ENCODE data around the gene ARMH1.
"Not testable (repeated sequence)": the region's sequence is repeated elsewhere in the genome, so short reads cannot be mapped to it uniquely, and the experiment has no call there.

The ARMH1 gene

DNA sequence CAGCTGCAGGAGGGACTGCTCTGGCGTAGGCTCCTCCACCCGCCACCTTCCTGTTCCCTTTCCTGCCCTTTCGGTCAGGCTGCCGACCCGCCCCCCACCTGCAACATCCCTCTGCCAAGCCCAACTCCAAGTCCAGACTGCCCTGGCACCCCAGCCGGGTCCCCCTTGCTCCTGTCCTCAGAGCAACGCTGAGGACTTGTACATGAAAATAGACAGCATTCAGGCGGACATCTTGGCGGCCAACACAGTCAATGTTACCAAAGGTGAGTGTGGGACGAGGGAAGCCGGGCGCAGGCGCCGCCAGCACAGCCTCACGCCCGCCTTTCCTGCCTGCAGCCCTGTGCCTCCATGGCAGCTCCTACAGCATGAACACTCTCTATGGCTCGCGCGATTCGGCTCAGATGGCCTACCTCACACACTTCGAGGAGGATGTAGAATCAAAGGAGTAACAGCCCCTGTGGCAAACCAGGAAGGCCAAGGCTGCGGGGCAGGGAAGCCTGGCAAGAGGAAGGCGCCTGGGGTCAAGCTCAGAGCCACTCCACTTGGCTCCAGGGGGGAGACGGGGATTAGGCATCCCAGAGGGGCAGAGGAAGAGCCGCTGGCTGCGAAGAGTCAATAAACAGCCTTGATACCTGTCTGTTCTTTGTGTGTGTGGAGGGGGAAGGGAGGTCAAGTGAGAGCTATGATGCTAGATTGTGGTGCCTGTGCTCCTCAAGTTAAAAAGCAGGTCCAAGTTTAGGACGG is 50.6 kb downstream of the ARMH1 start:
- DNase-seq = no peak

DNA sequence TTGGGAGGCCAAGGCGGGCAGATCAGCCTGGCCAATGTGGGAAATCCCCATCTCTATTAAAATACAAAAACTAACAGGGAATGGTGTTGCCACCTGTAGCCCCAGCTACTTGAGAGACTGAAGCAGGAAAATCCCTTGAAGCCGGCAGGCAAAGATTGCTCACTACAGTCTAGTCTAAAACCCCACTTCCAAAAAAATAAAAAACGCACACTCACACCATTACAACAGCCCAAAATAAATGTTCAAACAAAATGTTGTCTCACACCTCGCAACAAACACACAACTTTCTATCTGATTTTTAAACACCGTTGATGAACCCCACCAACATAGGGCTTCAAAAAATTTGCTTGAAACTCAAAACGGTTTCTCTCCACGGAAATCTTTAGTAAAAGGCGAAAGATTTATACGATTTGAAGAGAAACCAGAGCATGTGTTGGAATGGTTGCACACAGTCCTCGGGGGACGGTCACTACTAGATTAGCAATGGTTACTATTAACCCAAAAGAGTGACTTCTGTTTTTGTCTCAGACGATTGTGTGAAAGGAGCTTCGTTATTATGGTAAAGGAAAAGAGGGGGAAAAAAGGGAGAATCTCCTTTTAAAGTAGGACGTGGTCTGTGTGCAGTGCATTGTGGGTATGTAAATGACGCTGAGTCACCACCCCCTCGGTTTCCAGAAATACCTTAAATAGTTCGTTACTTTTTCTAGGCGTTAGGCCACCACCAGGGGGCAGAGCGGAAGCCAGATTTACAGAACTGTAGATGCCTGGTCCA is 56.4 kb downstream of the ARMH1 start, which contains the start of gene RNU5D-1:
TSS of gene RNU5D-1 (minus strand) at position 430 of the 772 bp plus-strand sequence.
- DNase-seq = peak; percentile 98

DNA sequence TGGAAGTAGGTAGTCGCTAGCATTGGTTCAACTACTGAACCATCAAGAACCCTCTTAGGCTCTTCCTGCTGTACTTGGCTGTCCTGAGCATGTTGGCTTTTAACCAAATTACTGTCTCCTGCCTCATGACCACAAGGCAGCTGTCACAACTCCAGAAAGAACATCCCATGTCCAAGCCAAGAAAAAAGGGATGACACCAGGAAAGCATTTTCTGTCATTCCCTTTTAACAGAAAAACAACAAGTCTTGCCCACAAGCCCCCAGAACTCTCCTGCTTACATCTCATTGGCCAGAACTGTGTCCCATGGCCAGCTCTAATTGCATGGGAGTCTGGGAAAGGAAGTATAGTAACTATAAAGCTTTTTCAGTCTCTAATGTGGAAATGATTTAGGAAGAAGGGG is 58.9 kb downstream of the ARMH1 start:
- DNase-seq = no peak

DNA sequence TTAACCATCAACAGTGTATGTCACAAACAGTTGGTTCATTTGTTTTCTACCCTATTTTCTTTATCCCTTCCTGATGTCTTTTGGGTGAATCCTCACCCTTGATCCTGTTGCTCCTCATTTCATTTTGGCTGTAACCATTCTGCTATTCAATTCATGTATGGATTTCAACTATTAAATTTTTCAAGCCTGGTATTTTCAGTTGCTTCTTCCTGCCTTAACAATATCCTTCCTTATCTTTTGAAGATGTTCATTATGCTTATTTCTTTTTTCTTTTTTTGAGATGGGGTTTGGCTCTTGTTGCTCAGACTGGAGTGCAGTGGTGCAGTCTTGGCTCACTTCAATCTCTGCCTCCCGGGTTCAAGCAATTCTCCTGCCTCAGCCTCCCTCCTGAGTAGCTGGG is 59.3 kb downstream of the ARMH1 start:
- no peak for DNase-seq

DNA sequence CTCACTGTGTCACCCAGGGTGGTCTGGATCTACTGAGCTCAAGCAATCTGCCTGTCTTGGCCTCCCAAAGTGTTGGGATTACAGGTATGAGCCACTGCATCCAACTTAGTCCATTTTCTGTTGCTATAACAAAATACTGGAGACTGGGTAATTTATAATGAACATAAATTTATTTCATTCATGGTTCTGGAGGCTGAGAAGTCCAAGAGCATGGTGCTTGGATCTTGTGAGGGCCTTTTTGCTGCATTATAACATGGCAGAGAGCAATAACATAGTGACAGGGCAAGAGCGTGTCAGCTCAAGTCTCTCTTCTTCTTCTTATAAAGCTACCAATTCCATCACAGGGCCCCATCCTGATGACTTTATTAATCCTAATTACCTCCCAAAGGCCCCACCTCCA is 61.5 kb downstream of the ARMH1 start:
- no peak for DNase-seq

DNA sequence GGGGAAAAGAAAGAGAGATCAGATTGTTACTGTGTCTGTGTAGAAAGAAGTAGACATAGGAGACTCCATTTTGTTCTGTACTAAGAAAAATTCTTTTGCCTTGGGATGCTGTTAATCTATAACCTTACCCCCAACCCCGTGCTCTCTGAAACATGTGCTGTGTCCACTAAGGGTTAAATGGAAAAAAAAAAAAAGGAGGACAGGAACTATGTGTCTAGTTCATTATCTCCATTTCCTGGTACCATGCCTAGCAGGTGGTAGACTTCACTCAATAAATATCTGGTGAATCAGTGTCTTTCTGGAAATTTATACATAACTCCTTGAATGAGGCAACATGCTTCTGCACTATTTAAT is 64.4 kb downstream of the ARMH1 start:
- not testable (repeated sequence) for DNase-seq

DNA sequence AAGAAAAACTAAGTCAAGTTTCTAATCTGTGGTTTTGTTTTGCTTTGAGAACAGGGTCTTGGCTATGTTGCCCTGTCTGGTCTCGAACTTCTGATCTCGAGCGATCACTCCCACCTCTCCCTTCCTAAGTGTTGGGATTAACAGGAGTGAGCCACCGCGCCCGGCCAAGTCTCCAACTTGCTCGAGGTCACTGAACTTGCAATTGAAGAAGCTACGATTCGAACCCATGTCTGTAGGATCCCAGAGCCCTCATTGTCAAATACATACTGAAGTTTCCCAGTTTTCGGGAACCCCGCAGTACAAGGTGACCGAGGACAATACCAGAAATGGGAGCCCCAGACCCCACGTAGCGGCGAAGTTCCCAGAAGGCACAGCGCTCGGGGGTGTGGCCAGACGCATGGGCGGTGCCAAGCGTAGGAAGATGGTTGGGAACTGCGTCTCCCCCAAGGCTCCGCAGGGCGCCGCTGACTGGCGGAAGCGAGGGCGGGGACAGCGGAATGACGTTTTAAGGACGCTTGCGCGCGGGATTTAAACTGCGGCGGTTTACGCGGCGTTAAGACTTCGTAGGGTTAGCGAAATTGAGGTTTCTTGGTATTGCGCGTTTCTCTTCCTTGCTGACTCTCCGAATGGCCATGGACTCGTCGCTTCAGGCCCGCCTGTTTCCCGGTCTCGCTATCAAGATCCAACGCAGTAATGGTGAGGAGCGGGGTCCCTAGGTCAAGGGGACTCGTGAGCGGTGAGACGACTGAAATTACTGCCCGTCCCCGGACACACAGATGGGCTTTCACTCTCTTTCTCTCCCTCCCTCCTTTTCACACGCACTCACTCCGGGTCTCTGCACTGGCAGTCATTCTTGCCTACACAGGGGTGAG is 65.0 kb downstream of the ARMH1 start, which contains the start of gene KIF2C:
TSS of gene KIF2C (plus strand) at position 531 of the 872 bp plus-strand sequence. CDS start at position 627, 96 bp downstream.
- peak; percentile 99 for DNase-seq

DNA sequence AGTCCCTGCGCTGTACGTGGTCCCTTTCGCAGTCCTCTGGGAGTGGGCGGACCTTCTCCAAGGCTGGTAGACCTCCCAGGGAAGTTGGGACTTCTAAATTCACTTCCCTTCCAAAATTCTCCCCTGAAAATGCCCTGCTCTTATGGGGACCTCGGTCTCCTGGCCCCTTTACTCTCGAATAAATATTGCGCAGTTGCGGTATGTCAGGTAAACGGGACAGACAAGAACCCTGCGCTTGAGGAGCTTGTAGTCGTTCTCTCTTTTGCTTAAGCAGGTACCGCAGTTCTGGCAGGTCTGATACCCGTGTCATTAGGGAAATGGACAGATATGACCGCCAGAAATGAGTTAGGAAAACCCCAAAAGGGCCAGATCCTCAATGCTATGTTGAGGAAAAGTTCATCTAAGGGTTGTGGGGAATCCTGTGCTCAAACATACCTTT is 65.7 kb downstream of the ARMH1 start:
- DNase-seq = no peak

DNA sequence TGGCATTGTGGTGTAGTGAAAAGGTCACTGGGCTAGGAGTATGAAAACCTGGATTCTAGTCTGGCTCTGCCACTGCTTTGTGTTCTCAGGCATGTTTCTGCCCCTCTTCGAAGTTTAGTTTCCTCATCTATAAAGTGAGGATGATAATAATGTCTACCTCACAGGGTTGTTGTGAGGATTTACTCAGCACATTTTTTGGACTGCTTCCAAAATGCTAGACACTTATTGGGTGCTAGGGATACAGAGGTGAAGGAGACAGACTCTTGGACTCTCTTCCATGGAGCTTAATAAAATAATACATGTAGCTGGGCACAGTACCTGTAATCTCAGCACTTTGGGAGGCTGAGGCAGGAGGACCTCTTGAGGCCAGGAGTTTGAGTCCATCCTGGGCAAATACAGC is 68.7 kb downstream of the ARMH1 start:
- no peak for DNase-seq

DNA sequence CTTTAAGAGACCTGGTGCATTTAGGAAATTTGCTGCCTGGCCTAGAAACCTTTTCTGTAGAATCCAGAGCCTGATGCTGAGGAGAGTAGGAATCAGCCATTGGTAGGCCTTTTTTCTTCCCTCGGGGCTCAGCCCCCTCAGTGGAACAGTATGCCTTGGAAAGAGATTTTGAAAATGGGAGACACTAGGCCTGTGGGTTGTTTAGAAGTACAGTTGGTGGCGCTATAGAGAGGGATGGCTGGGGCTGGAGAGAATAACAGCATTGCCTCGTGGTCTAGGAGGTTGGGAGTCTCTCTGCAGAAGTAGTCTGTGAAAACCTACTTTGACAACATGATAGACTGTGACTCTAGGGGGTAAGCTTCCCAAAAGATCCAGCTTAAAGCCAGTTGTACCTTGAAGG is 73.4 kb downstream of the ARMH1 start:
- DNase-seq = no peak

DNA sequence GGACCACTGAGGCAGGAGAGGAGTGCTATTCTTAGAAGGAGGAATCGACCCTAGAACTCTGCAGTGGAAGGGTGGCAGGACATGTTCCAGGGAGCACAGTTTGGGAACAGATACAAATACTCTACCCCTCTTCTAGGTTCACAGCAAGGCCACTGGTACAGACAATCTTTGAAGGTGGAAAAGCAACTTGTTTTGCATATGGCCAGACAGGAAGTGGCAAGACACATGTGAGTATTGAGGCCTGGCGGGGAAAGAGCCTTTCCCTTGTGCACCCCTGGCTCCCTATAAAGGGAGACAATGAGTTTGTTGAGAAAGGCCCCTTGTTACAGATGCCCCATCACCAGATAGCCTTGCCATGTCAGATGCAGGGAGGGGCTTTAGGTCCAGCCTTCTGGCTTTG is 82.9 kb downstream of the ARMH1 start:
- no peak for DNase-seq

DNA sequence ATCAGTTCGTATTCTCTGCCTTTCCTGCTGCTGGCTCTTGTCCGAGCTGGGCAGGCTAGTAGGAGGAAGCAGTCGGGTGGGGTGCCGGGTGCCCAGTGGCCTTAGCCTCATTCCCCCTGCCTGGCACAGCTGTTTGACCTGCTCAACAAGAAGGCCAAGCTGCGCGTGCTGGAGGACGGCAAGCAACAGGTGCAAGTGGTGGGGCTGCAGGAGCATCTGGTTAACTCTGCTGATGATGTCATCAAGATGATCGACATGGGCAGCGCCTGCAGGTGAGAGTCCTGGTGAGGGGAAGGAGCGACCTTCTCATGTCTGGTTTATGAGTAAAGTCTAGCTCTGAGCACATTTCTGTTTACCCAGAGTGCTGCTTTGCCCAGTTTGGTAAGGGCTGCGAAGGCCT is 84.6 kb downstream of the ARMH1 start:
- DNase-seq = no peak

DNA sequence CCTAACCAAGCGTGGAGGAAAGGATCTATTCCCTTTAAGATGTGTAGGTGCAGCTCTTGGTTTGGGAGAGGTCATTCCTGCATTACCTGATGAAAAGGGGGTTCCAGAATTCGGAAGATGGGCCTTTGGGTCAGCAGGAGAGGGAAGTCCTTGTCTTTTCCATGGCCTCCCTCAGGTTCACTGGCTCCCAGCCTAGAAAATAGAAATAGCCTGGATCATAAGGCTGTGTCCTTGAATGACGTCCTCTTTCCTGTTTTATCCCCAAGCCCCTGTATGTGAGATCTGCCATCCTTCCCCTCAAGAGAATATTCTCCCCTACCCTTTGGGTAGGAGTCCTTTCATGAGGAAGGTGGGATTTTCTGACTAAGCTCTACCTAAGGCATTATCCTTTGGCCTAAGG is 86.4 kb downstream of the ARMH1 start:
- no peak for DNase-seq

DNA sequence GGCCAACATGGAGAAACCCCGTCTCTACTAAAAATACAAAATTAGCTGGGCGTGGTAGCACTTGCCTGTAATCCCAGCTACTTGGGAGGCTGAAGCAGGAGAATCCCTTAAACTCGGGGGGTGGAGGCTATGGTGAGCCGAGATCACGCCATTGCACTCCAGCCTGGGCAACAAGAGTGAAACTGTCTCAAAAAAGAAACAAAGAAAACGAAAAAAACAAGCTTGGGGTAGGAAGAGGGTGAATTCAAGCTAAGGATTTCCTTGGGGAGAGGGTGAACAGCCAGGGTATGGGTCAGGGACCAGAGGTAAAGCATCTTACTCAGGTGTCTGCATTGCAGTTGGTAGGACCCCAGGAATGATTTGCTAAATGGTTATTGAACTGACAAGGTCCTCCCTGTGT is 91.9 kb downstream of the ARMH1 start:
- DNase-seq = not testable (repeated sequence)
